HepG2 (cell line): ENCODE results near the gene PTPRD. TPM values are rescaled to one million over a fixed set of nuclear protein-coding genes. Genes with fewer than 3 reads are reported as not detected.

Experiments used
- ATAC-seq: fragments of 200-7000 bp; cut with Tn5 transposase; 3 replicates; pipeline ENCODE4 v1.9.1; 2020; ENCODE audit warnings: mild to moderate bottlenecking, moderate library complexity
- BruUV-seq: library from RNA; stranded (reverse); fragments of 400-500 nt; replicated peaks from 2 replicates; lab custom pipeline; 2021; lab: Mats Ljungman, UMichigan
- CTCF ChIA-PET: fragments of 300-600 bp; formaldehyde crosslinking; extraction: SDS; loops from one replicate; lab custom pipeline; 2021; ENCODE audit warnings: low total read pairs, inconsistent platforms, low intra/inter-chr PET ratio; lab: Yijun Ruan, JAX
- POLR2A ChIA-PET: fragments of 350-600 bp; sonication (Branson Sonifier 250); formaldehyde crosslinking; loops from one replicate; lab custom pipeline; 2020; ENCODE audit warnings: antibody characterized with exemption, inconsistent platforms; lab: Yijun Ruan, JAX
- DNase-seq: peaks from one replicate; pipeline ENCODE4 v3.0.0-alpha.2; 2015; ENCODE audit warnings: low spot score
- FAIRE-seq: peaks from 3 replicates; lab custom pipeline; 2011; peaks lifted over from hg19 to GRCh38; lab: Jason Lieb, UNC
- H2AFZ ChIP-seq: one replicate; pipeline ENCODE4 v1.6.1; 2011; ENCODE audit warnings: low read length, inconsistent platforms
- H3K27ac ChIP-seq: fragments of 300-600 bp; 3 replicates; pipeline ENCODE4 v1.8.0; 2011; ENCODE audit warnings: mixed run types, mild to moderate bottlenecking, mixed read lengths, low read length, inconsistent platforms; ENCODE audit not compliant: insufficient read depth; ENCODE audit errors: extremely low read length
- H3K27me3 ChIP-seq, 2 experiments: fragments of 200-600 bp in 1 of 2; 2 replicates in 1 of 2; 3 replicates in 1 of 2; pipeline versions ENCODE4 v1.6.0 to v1.8.0; 2011; ENCODE audit warnings: low read length in 2 of 2, mild to moderate bottlenecking in 2 of 2, moderate library complexity in 2 of 2, inconsistent platforms in 1 of 2; ENCODE audit not compliant: insufficient read depth in 2 of 2, control insufficient read depth in 1 of 2
- H3K36me3 ChIP-seq, 2 experiments: fragments of 200-600 bp in 1 of 2; replicated peaks in 1 of 2; 2 replicates in 1 of 2; 3 replicates in 1 of 2; pipeline versions ENCODE4 v1.5.1 to v1.8.0; 2011; ENCODE audit warnings: low read length in 2 of 2, inconsistent platforms in 1 of 2; ENCODE audit not compliant: insufficient read depth in 2 of 2, control insufficient read depth in 1 of 2
- H3K4me1 ChIP-seq: 2 replicates; pipeline ENCODE4 v1.5.1; 2012; ENCODE audit warnings: low read length, inconsistent platforms; ENCODE audit not compliant: insufficient read depth
- H3K4me2 ChIP-seq: 2 replicates; pipeline ENCODE4 v1.6.0; 2011; ENCODE audit warnings: low read depth, low read length, inconsistent platforms
- H3K4me3 ChIP-seq, 3 experiments: fragments of 200-600 bp in 1 of 3; sonication (generic), shearing (Covaris generic) in 1 of 3; replicated peaks in 1 of 3; 2 replicates each; pipeline ENCODE4 v1.5.1; 2011 to 2016; ENCODE audit warnings: low read length in 3 of 3, inconsistent platforms in 2 of 3, low read depth in 2 of 3, mild to moderate bottlenecking in 2 of 3, control low read depth in 1 of 3, mixed read lengths in 1 of 3; ENCODE audit not compliant: insufficient read depth in 1 of 3
- H3K79me2 ChIP-seq: one replicate; pipeline ENCODE4 v1.6.1; 2011; ENCODE audit warnings: low read length, inconsistent platforms; ENCODE audit not compliant: insufficient read depth
- H3K9ac ChIP-seq: 2 replicates; pipeline ENCODE4 v1.6.0; 2011; ENCODE audit warnings: mild to moderate bottlenecking, low read depth, low read length, inconsistent platforms; ENCODE audit not compliant: insufficient read depth
- H3K9me3 ChIP-seq: 2 replicates; pipeline ENCODE4 v1.5.1; 2012; ENCODE audit warnings: mild to moderate bottlenecking, low read length
- H4K20me1 ChIP-seq: 2 replicates; pipeline ENCODE4 v1.6.0; 2011; ENCODE audit warnings: inconsistent platforms, mild to moderate bottlenecking, low read length, moderate library complexity; ENCODE audit not compliant: insufficient read depth
- MAFF ChIP-seq: IDR thresholded peaks from 2 replicates; pipeline ENCODE4 v1.6.1; 2011; ENCODE audit warnings: low read depth, low read length, improper control_type of control experiment
- MAFK ChIP-seq, 2 experiments: IDR thresholded peaks in 1 of 2; conservative IDR thresholded peaks in 1 of 2; 2 replicates each; pipeline ENCODE4 v1.6.1; 2011; ENCODE audit warnings: improper control_type of control experiment in 2 of 2, low read length in 2 of 2
- NFATC3 ChIP-seq: sonication (generic); formaldehyde crosslinking; IDR thresholded peaks from 2 replicates; pipeline ENCODE4 v1.5.1; 2020; ENCODE audit warnings: mild to moderate bottlenecking, missing genetic modification reagents
- NR2F6 ChIP-seq, 2 experiments: IDR thresholded peaks; 2 replicates each; pipeline ENCODE4 v1.6.1; 2016; ENCODE audit warnings: antibody characterized with exemption in 1 of 2, mild to moderate bottlenecking in 1 of 2
- RXRA ChIP-seq: sonication (generic); formaldehyde crosslinking; IDR thresholded peaks from 2 replicates; pipeline ENCODE4 v1.5.1; 2020; ENCODE audit warnings: missing genetic modification reagents
- SP5 ChIP-seq: IDR thresholded peaks from 2 replicates; pipeline ENCODE4 v1.6.1; 2016; ENCODE audit warnings: low read depth, borderline replicate concordance
- ZNF24 ChIP-seq: fragments of 450-650 bp; IDR thresholded peaks from 2 replicates; pipeline ENCODE4 v1.6.1; 2017; ENCODE audit warnings: antibody characterized with exemption, mild to moderate bottlenecking
- ZNF30 ChIP-seq: sonication (generic); formaldehyde crosslinking; IDR thresholded peaks from 2 replicates; pipeline ENCODE4 v1.5.0; 2020; ENCODE audit warnings: mild to moderate bottlenecking, missing genetic modification reagents
- ZNF446 ChIP-seq: sonication (generic); formaldehyde crosslinking; IDR thresholded peaks from 2 replicates; pipeline ENCODE4 v1.5.0; 2020; ENCODE audit warnings: mild to moderate bottlenecking, missing genetic modification reagents
- ZNF589 ChIP-seq: sonication (generic); formaldehyde crosslinking; conservative IDR thresholded peaks from 2 replicates; pipeline ENCODE4 v1.8.0; 2022; ENCODE audit warnings: mild to moderate bottlenecking, moderate library complexity, missing genetic modification reagents
- ZNF772 ChIP-seq: sonication (generic); formaldehyde crosslinking; IDR thresholded peaks from 2 replicates; pipeline ENCODE4 v1.5.0; 2020; ENCODE audit warnings: mild to moderate bottlenecking, missing genetic modification reagents
- ZNF790 ChIP-seq: sonication (generic); formaldehyde crosslinking; IDR thresholded peaks from 2 replicates; pipeline ENCODE4 v1.8.0; 2022; ENCODE audit warnings: missing genetic modification reagents, mild to moderate bottlenecking, borderline replicate concordance
- WGBS: methylation state at CpG from one replicate; pipeline ENCODE4 v1.1.6; 2017; ENCODE audit warnings: low lambda C conversion rate; 5-methylcytosine and 5-hydroxymethylcytosine counted together
- in situ Hi-C: cut with HindIII; loops from 2 replicates; pipeline ENCODE4 v1.10.0; 2017; ENCODE audit warnings: low pct_unique_long_range_greater_than_20kb; ENCODE audit not compliant: extremely low pct_ligation_motif_present
- intact Hi-C: fragments of 100-400 bp; cut with micrococcal nuclease; formaldehyde crosslinking; loops from one replicate; pipeline ENCODE4 v1.10.0; 2022; ENCODE audit not compliant: unreplicated experiment
- polyA plus RNA-seq, 8 experiments: library from polyadenylated mRNA; depleted of rRNA in 3 of 8; stranded (reverse) in 7 of 8; unstranded in 1 of 8; fragments of >200 nt; fragmentation: Illumina TruSeq in 4 of 8; extraction: Trizol in 4 of 8; gene quantifications; 2 replicates each; pipeline versions ENCODE4 v1.2.1 to v1.2.3, GENCODE V29; 2011 to 2016; ENCODE audit warnings: low read depth in 4 of 8, missing spikeins in 1 of 8, mixed read lengths in 1 of 8; ENCODE audit not compliant: insufficient read depth in 1 of 8
- total RNA-seq, 5 experiments: library from RNA; depleted of rRNA; stranded (reverse); fragments of >200 nt; fragmentation: Illumina TruSeq; extraction: Trizol; gene quantifications; 2 replicates each; pipeline ENCODE4 v1.2.3, GENCODE V29; 2016; ENCODE audit warnings: low read depth in 1 of 5
- TF ChIP-seq, protein P1 (sequence below): IDR thresholded peaks from 2 replicates; pipeline ENCODE4 v1.4.0; 2020; ENCODE audit warnings: mild to moderate bottlenecking, missing genetic modification reagents
- TF ChIP-seq, protein P2 (sequence below): sonication (generic); formaldehyde crosslinking; IDR thresholded peaks from 2 replicates; pipeline ENCODE4 v1.4.0; 2020; ENCODE audit warnings: missing genetic modification reagents, low read depth, mild to moderate bottlenecking, borderline replicate concordance

Gene PTPRD
- total and polyA plus RNA-seq, 2 of the 13 experiments (the other 11 are each of a cell fraction or from before 2014, with no cell fraction given), result 0.05 TPM; not detected in 1

DNA sequence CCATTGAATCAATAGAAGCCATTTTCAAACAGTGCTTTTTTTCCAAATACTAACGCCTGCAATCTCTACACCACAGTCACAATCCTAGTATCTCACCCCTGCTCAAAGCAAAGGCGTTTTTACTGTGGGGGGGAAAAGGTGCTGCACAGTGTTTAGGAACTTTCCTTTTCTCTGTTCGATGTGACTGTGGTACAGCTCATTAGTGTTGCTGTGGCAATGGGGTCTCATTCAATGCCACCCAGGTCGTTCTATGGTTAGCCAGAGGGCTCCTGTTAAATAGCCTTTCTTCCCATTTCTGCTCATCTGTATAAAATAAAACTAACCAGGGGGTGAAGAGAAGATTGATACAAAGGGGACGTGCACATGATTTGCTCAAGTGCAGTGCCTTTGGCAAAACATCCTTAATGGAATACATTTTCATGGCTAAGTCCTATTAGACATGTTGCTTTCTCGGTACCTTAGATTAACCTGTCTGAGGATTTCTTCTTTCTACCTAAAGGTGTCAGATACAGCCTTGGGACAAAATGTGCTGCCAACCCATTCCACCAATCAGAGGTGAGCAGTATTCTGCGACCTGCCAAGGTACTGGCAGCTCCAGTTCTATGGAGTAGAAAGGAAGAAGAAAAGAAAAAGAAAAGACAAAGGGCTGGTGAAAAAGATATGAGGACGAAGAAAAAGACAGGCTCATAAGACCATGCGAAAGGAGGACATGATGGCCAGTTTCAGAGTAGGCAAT is 2161.8 kb downstream of the PTPRD start (continued):
- TF ChIP-seq RXRA (CRISPR knock-in tag) (no peak), ZNF446 (CRISPR knock-in tag) (no peak), ZNF24 (no peak)

DNA sequence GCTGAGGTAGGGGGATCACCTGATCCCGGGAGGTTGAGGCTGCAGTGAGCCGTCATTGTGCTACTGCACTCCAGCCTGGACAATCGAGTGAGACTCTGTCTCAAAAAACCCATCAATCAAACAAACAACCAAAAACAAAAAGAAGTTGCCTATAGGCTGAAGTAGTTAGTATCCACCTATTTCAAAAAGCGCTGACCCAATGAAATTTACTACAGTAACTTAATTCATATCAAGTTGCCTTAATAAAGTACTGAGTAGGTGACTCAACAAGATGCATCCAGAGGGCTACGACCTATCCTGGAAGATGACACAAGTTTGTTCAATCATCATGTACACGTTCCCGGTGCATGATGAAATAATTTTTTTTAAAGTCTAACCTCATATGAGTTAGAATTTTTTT is 2164.6 kb downstream of the PTPRD start:
- no peak for FAIRE-seq
- H3K27me3 ChIP-seq, result no peaks in the 10 kb centered on the region
- H3K9ac ChIP-seq, result no peak overlapping the region
- H4K20me1 ChIP-seq, result no peaks in the 10 kb centered on the region
- no peak overlapping the region for H3K4me3 ChIP-seq
- H3K27ac ChIP-seq, result no peak overlapping the region
- intact Hi-C loops (no loop called here), in situ Hi-C loops (no loop called here)
- peaks cover 25% of the 10 kb centered on the region for H3K9me3 ChIP-seq
- no peak overlapping the region for H3K4me2 ChIP-seq
- H3K4me1 ChIP-seq, result no peaks in the 10 kb centered on the region
- CTCF ChIA-PET, result no interaction called here
- no TSS peak for BruUV-seq
- H2AFZ ChIP-seq, result no peak overlapping the region
- no peak for DNase-seq
- H3K79me2 ChIP-seq, result no peaks in the 10 kb centered on the region
- H3K36me3 ChIP-seq, result no peaks in the 10 kb centered on the region
- no peak for TF ChIP-seq NFATC3 (CRISPR knock-in tag)
- no peak for TF ChIP-seq NR2F6 (IDR thresholded peaks at IDR 0.05)
- no peak for TF ChIP-seq NR2F6 (CRISPR knock-in tag; IDR thresholded peaks at IDR 0.05)
- TF ChIP-seq ZNF589 (CRISPR knock-in tag), result no peak
- peak; percentile 72 to 79; a peak in 3 of 4 replicates for TF ChIP-seq MAFK (conservative IDR thresholded peaks at IDR 0.05 in 1 of 2, IDR thresholded peaks at IDR 0.05 in 1 of 2; ENCODE audit: low read length in 2 of 2)
- no peak for TF ChIP-seq SP5 (CRISPR knock-in tag)
- no peak for TF ChIP-seq ZNF30 (CRISPR knock-in tag)
- no peak for TF ChIP-seq ZNF772
- peak; percentile 58 for TF ChIP-seq MAFF
- TF ChIP-seq, protein P1, sequence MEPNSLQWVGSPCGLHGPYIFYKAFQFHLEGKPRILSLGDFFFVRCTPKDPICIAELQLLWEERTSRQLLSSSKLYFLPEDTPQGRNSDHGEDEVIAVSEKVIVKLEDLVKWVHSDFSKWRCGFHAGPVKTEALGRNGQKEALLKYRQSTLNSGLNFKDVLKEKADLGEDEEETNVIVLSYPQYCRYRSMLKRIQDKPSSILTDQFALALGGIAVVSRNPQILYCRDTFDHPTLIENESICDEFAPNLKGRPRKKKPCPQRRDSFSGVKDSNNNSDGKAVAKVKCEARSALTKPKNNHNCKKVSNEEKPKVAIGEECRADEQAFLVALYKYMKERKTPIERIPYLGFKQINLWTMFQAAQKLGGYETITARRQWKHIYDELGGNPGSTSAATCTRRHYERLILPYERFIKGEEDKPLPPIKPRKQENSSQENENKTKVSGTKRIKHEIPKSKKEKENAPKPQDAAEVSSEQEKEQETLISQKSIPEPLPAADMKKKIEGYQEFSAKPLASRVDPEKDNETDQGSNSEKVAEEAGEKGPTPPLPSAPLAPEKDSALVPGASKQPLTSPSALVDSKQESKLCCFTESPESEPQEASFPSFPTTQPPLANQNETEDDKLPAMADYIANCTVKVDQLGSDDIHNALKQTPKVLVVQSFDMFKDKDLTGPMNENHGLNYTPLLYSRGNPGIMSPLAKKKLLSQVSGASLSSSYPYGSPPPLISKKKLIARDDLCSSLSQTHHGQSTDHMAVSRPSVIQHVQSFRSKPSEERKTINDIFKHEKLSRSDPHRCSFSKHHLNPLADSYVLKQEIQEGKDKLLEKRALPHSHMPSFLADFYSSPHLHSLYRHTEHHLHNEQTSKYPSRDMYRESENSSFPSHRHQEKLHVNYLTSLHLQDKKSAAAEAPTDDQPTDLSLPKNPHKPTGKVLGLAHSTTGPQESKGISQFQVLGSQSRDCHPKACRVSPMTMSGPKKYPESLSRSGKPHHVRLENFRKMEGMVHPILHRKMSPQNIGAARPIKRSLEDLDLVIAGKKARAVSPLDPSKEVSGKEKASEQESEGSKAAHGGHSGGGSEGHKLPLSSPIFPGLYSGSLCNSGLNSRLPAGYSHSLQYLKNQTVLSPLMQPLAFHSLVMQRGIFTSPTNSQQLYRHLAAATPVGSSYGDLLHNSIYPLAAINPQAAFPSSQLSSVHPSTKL (CRISPR knock-in tag), result no peak
- TF ChIP-seq, protein P2, sequence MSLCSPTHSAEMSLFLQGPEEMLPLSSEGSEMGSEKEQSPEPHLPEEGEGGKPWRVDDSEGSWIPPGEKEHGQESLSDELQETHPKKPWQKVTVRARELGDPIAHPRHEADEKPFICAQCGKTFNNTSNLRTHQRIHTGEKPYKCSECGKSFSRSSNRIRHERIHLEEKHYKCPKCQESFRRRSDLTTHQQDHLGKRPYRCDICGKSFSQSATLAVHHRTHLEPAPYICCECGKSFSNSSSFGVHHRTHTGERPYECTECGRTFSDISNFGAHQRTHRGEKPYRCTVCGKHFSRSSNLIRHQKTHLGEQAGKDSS (CRISPR knock-in tag), result no peak
- no peak for TF ChIP-seq ZNF790 (CRISPR knock-in tag)
- 15% methylated on average over 7 of the region's 7 CpGs for WGBS
- ATAC-seq, result no peak
- POLR2A ChIA-PET, result no interaction called here
